Gastrocnemius medialis (tissue), 4 donors: Measurements from ENCODE around the gene DROSHA. TPM values are rescaled to one million over a fixed set of nuclear protein-coding genes. Genes with fewer than 3 reads are reported as not detected.

Source experiments
- ATAC-seq, 2 donors: fragments of 150-250 bp; one replicate each; pipeline ENCODE4 v1.9.1; 2016
- DNase-seq, 2 donors: peaks; one replicate each; pipeline ENCODE4 v3.0.0-alpha.2; 2019
- H3K27ac ChIP-seq, 4 donors: fragments of 200-600 bp; sonication (generic); 1 replicate in 1 of 4; 2 replicates in 3 of 4; pipeline ENCODE4 v1.5.1; 2016 to 2018; ENCODE audit warnings: mild to moderate bottlenecking in 2 of 4, moderate library complexity in 1 of 4
- H3K27me3 ChIP-seq, 3 donors: fragments of 200-600 bp; sonication (generic) in 2 of 3; 1 replicate in 1 of 3; 2 replicates in 2 of 3; pipeline versions ENCODE4 v1.5.1 to v1.6.0; 2016 to 2019; ENCODE audit warnings: mild to moderate bottlenecking in 1 of 3, moderate library complexity in 1 of 3
- H3K36me3 ChIP-seq, 2 donors: fragments of 200-600 bp; sonication (generic) in 1 of 2; one replicate each; pipeline ENCODE4 v1.5.1; 2017 to 2018
- H3K4me1 ChIP-seq, 2 donors: fragments of 200-600 bp; sonication (generic) in 1 of 2; one replicate each; pipeline ENCODE4 v1.5.1; 2016 to 2017; ENCODE audit warnings: mild to moderate bottlenecking in 2 of 2
- H3K4me3 ChIP-seq, 4 donors: fragments of 200-600 bp; sonication (generic) in 3 of 4; 1 replicate in 1 of 4; 2 replicates in 3 of 4; pipeline ENCODE4 v1.5.1; 2016 to 2019; ENCODE audit warnings: mild to moderate bottlenecking in 2 of 4
- H3K9me3 ChIP-seq, 3 donors: fragments of 200-600 bp; sonication (generic) in 2 of 3; 1 replicate in 1 of 3; 2 replicates in 2 of 3; pipeline ENCODE4 v1.5.1; 2016 to 2019
- POLR2A ChIP-seq, 2 donors: fragments of 450-650 bp; IDR thresholded peaks; one replicate each; pipeline ENCODE4 v1.6.1; 2017; ENCODE audit warnings: antibody characterized with exemption in 2 of 2, mild to moderate bottlenecking in 2 of 2, moderate library complexity in 2 of 2
- in situ Hi-C, 4 donors: fragments of 200-750 bp; cut with MboI; loops; one replicate each; pipeline versions ENCODE4 v1.15.0 to v1.8.0; 2017; ENCODE audit warnings: low sequenced_read_pairs in 4 of 4
- intact Hi-C: fragments of 100-400 bp; cut with DNase I; formaldehyde crosslinking; loops from one replicate; pipeline ENCODE4 v1.15.1; 2023; ENCODE audit warnings: low total_unique reads
- total RNA-seq, 4 donors: library from RNA; depleted of rRNA; stranded (reverse); fragments of >200 nt; gene quantifications; one replicate each; pipeline versions ENCODE4 v1.1.0 to v1.2.3, GENCODE V29; 2016
- TF ChIP-seq, protein P1 (sequence below), 5 experiments: fragments of 450-650 bp in 3 of 5; fragments of 200-600 bp in 2 of 5; sonication (generic) in 2 of 5; IDR thresholded peaks in 4 of 5; conservative IDR thresholded peaks in 1 of 5; 1 replicate in 4 of 5; 2 replicates in 1 of 5; pipeline ENCODE4 v1.5.1; 2016 to 2019; ENCODE audit warnings: antibody characterized with exemption in 5 of 5, mild to moderate bottlenecking in 3 of 5, moderate library complexity in 3 of 5

The DROSHA gene
- total RNA-seq, 4 donors from 2014 or later = 9.2 to 28.8 (median 28.4) TPM

- intact Hi-C loops (no loop called here), in situ Hi-C loops (no loop called here)
- H3K27me3 ChIP-seq = no peaks in the 10 kb centered on the region
- no peak overlapping the region for H3K27ac ChIP-seq
- ATAC-seq (no peak), DNase-seq (no peak)
- peaks cover 0 to 49% of the 10 kb centered on the region in 2 donors for H3K36me3 ChIP-seq
- H3K4me3 ChIP-seq = no peak overlapping the region
- H3K4me1 ChIP-seq = no peaks in the 10 kb centered on the region
- no peak for TF ChIP-seq POLR2A (IDR thresholded peaks at IDR 0.05)
- TF ChIP-seq, protein P1, sequence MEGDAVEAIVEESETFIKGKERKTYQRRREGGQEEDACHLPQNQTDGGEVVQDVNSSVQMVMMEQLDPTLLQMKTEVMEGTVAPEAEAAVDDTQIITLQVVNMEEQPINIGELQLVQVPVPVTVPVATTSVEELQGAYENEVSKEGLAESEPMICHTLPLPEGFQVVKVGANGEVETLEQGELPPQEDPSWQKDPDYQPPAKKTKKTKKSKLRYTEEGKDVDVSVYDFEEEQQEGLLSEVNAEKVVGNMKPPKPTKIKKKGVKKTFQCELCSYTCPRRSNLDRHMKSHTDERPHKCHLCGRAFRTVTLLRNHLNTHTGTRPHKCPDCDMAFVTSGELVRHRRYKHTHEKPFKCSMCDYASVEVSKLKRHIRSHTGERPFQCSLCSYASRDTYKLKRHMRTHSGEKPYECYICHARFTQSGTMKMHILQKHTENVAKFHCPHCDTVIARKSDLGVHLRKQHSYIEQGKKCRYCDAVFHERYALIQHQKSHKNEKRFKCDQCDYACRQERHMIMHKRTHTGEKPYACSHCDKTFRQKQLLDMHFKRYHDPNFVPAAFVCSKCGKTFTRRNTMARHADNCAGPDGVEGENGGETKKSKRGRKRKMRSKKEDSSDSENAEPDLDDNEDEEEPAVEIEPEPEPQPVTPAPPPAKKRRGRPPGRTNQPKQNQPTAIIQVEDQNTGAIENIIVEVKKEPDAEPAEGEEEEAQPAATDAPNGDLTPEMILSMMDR (IDR thresholded peaks at IDR 0.05 in 4 of 5, conservative IDR thresholded peaks at IDR 0.05 in 1 of 5) = no peak
- no peaks in the 10 kb centered on the region for H3K9me3 ChIP-seq
These were observed 15.1 kb downstream of the DROSHA start for GRCh38 chr5:31516802-31517201.

DNA sequence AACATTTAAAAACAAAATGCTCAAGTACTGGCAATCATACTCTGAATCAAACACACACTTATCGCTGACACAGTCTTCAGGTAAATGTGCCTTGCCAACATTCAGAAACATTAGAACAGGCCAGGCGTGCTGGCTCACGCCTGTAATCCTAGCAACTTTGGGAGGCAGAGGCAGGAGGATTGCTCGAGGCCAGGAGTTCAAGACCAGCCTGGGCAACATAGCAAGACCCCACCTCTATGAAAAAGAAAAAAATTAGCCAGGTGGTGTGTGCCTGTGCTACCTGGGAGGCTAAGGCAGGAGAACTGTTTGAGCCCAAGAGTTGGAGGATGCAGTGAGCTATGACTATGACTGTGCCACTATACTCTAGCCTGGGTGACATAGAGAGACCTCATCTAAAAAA lies 20.6 kb downstream of the DROSHA start:
- TF ChIP-seq, protein P1 (IDR thresholded peaks at IDR 0.05 in 4 of 5, conservative IDR thresholded peaks at IDR 0.05 in 1 of 5) = no peak
- TF ChIP-seq POLR2A (IDR thresholded peaks at IDR 0.05) = no peak
- no peak overlapping the region for H3K27ac ChIP-seq
- ATAC-seq (no peak), DNase-seq (no peak)
- in situ Hi-C loops = no loop called here
- intact Hi-C loops = no loop called here
- no peaks in the 10 kb centered on the region for H3K9me3 ChIP-seq
- no peaks in the 10 kb centered on the region for H3K4me1 ChIP-seq
- peaks cover 5 to 73% of the 10 kb centered on the region in 2 donors for H3K36me3 ChIP-seq
- no peaks in the 10 kb centered on the region for H3K27me3 ChIP-seq
- no peak overlapping the region for H3K4me3 ChIP-seq

DNA sequence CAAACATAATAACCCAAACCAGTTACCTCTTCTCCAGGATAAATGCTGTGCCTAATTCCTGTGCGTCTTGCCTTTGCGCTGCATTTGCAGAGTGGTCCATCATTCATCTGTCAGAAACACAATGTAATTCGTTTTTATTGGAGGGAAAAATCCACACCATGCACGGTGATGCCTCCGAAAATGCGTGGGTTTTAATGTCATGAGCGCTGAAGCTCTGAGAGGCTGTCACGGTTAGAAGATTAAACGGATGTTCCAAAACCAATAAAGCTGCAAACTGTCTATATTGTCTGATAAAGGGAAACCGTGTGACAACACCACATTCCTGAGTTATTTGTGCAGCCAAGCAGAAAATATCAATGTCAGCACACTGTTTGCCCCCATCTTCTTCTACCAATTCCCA lies 27.4 kb downstream of the DROSHA start:
- intact Hi-C loops (no loop called here), in situ Hi-C loops (no loop called here)
- Histone ChIP-seq H3K4me3 (no peak overlapping the region), H3K27ac (no peak overlapping the region), H3K9me3 (no peaks in the 10 kb centered on the region), H3K27me3 (no peaks in the 10 kb centered on the region), H3K4me1 (no peaks in the 10 kb centered on the region), H3K36me3 (peaks cover 0 to 78% of the 10 kb centered on the region in 2 donors)
- ATAC-seq (no peak), DNase-seq (no peak)
- TF ChIP-seq, protein P1 (IDR thresholded peaks at IDR 0.05 in 4 of 5, conservative IDR thresholded peaks at IDR 0.05 in 1 of 5) = no peak
- TF ChIP-seq POLR2A (IDR thresholded peaks at IDR 0.05) = no peak

DNA sequence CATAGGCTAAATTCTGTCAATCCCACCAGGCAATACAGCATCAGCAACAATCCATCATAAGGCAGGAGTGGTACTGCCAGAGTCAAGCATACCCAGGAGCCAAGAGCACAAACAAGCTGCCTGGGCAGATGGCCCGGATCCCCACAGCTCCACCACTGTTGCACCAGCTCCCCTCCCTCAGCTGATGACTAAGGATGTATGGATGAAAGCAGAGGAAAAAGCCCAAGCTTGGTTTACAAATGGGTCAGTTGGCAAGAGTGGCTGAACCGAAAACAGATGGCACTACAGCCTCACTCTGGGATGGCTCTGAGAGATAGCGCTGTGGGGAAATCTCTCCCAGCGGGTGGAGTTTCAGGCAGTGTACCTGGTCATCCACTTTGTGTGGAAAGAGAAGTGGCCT lies 29.4 kb downstream of the DROSHA start:
- H3K4me1 ChIP-seq = no peaks in the 10 kb centered on the region
- ATAC-seq = no peak
- peaks cover 0 to 76% of the 10 kb centered on the region in 2 donors for H3K36me3 ChIP-seq
- H3K9me3 ChIP-seq = no peaks in the 10 kb centered on the region
- no peak for DNase-seq
- TF ChIP-seq, protein P1 (IDR thresholded peaks at IDR 0.05 in 4 of 5, conservative IDR thresholded peaks at IDR 0.05 in 1 of 5) = no peak
- TF ChIP-seq POLR2A (IDR thresholded peaks at IDR 0.05) = no peak
- intact Hi-C loops (no loop called here), in situ Hi-C loops (no loop called here)
- no peak overlapping the region for H3K4me3 ChIP-seq
- H3K27me3 ChIP-seq = no peaks in the 10 kb centered on the region
- H3K27ac ChIP-seq = no peak overlapping the region

- in situ Hi-C loops (no loop called here), intact Hi-C loops (no loop called here)
- no peaks in the 10 kb centered on the region for H3K4me1 ChIP-seq
- ATAC-seq (no peak), DNase-seq (no peak)
- no peak overlapping the region for H3K27ac ChIP-seq
- H3K27me3 ChIP-seq = no peaks in the 10 kb centered on the region
- no peak overlapping the region for H3K4me3 ChIP-seq
- H3K9me3 ChIP-seq = no peaks in the 10 kb centered on the region
- peaks cover 0 to 90% of the 10 kb centered on the region in 2 donors for H3K36me3 ChIP-seq
- TF ChIP-seq, protein P1 (IDR thresholded peaks at IDR 0.05 in 4 of 5, conservative IDR thresholded peaks at IDR 0.05 in 1 of 5) = no peak
- no peak for TF ChIP-seq POLR2A (IDR thresholded peaks at IDR 0.05)
These were observed 31.6 kb downstream of the DROSHA start for GRCh38 chr5:31500256-31500655.
